Measurements from ENCODE around the gene TFF3.

Gene TFF3

DNA sequence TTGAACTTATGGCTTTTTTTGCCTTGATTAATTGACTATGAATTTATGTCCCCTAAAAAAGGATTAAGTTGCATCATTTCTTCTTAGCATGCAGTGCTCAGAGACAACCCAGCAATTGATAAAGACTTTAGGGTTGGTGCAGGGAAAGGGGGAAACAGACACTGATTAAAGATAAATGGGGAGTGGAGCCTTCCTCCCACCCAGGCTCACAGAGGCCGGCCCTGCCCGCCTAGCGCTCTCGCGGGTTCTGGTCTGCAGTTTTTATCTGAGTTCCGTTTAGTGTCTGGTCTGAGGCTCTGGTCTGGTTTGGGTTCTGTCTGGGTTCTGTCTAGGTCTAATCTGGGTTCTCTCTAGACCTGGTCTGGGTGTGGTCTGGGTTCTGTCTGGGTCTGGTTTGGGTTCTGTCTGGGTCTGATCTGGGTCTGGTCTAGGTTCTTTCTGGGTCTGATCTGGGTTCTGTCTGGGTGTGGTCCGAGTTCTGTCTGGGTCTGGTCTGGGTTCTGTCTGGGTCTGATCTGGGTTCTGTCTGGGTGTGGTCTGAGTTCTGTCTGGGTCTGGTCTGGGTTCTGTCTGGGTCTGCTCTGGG lies 48.1 kb downstream of the TFF3 start:
- no peak for DNase-seq (ENCODE audit: low read depth)

- DNase-seq (ENCODE audit: low read depth) = no peak
Observed at GRCh38 chr21:42265231-42265812, 49.9 kb downstream of the TFF3 start.

DNA sequence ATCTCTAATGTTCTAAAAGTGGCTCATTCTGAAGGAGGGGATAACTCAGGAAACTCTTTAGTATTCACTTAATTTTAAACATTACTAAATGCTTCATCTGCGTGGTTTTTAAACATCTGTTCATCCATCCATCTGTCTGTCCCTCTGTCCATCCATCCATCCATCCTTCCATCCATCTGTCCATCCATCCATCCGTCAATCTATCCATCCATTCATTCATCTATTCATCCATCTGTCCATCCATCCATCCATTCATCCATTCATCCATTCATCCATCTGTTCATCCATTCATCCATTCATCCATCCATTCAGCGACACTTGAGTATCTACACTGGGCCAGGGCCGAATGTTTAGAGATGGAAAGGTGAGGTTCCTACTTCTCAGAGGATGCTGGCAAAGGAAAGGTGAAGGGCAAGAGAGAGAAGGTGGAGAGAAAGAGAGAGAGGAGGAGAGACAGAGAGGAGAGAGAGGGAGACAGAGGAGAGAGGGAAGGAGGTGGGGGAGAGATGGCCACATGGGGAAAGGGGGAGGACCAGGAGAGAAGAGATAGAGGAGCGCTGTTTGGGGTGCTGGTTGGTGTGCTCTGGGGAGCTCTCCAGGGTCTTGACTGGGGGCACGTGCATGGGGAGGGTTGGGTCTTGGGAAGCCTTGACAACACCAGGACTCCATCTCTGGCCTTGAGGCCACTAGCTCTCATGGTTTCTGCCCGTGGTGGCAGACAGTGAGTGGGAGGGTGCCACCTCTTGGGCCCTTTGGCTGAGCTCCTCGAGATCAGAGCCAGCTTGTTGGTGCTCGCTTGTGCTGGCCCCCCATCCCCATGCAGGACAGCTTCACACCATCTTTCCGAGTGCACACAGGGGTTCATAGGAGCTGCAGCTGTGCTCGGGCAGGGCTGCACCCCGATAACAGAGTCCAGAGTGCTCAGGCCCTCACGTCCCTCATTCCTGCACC lies 50.7 kb downstream of the TFF3 start:
- DNase-seq (ENCODE audit: low read depth) = no peak

- no peak for DNase-seq (ENCODE audit: low read depth)
Observed at GRCh38 chr21:42263591-42264131, 51.5 kb downstream of the TFF3 start.

DNA sequence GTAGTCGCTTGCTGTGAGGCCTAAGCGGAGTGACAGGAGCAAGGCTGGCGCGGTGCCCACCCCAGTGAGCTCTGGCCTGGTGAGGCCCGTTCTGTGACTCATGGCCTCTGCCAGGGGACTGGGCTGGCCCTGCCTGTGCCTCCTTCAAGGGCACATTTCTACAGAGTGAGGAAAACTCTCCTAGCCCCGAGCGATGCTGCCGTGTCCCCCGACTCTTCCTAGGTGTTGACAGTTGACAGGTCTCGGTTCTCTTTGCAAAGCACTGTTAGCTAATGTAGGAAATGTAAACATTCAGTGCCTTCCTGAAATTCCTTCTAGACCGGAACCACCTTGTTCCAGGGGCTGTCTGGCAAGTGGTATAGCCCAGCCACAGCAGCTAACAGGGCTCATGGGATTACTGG lies 52.4 kb downstream of the TFF3 start:
- no peak for DNase-seq (ENCODE audit: low read depth)

DNA sequence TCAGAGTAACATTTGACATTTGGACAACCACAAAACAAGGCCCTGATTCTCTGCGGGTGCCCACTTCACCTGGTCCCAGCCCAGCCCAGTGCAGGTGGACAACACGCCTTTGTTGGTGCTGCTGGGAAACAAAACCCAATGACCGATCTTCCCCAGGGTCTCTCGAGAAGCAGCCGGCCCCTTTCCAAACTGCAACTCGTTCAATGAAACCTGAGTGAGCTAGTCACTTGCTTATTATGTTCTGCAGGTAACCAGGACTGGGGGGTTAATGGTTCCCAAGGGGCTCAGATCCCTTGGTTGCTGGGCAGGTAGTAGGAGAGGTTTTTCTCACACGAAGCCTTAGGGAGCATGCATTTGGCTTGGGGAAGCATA lies 53.4 kb downstream of the TFF3 start:
- DNase-seq (ENCODE audit: low read depth) = no peak
